GM12892 (cell line): Measurements from ENCODE around the gene TIAM1.

Experiments used
- DNase-seq: peaks from one replicate; pipeline ENCODE4 v3.0.0; 2011; ENCODE audit not compliant: insufficient read length
- FAIRE-seq: peaks from 2 replicates; lab custom pipeline; 2011; peaks lifted over from hg19 to GRCh38; lab: Jason Lieb, UNC
- POLR2A ChIP-seq: IDR thresholded peaks from 2 replicates; pipeline ENCODE4 v1.6.1; 2011; ENCODE audit warnings: low read depth, low read length, control low read depth
- POLR2AphosphoS5 ChIP-seq: IDR thresholded peaks from 2 replicates; pipeline ENCODE4 v1.6.1; 2011; ENCODE audit warnings: low read depth, low read length, control low read depth
- TAF1 ChIP-seq: IDR thresholded peaks from 2 replicates; pipeline ENCODE4 v1.6.1; 2011; ENCODE audit warnings: low read depth, mild to moderate bottlenecking, control low read depth, low read length, borderline replicate concordance

Gene TIAM1

DNA sequence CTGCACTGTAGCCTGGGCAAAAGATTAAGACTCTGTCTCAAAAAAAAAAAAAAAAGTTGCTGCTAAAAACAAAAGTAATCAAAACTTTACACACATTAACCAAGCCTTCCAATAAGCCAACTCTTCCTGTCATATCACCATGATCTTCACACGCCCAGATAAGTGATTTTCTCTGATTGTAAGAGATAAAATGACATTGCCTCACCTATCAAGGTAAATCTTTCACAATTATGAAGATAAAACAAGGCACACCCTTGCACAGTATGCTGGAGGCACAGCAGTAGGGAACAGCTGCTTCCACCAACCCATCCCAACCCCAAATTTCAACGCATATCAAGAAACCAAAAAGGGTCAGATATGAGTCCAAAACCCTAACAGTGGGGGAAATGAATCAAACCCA is 8.8 kb upstream of the TIAM1 start:
- FAIRE-seq, result no peak
- TF ChIP-seq TAF1 (no peak), POLR2AphosphoS5 (no peak), POLR2A (no peak)
- no peak for DNase-seq

- DNase-seq (no peak), FAIRE-seq (no peak)
- TF ChIP-seq TAF1, result no peak
- TF ChIP-seq POLR2AphosphoS5, result no peak
- no peak for TF ChIP-seq POLR2A
These were observed 7.9 kb upstream of the TIAM1 start for GRCh38 chr21:31351960-31352359.

GRCh38 chr21:31351438-31351837 is 7.4 kb upstream of the TIAM1 start:
- TF ChIP-seq TAF1, result no peak
- no peak for TF ChIP-seq POLR2A
- no peak for TF ChIP-seq POLR2AphosphoS5
- DNase-seq, result no peak
- no peak for FAIRE-seq

GRCh38 chr21:31349208-31349607 is 5.1 kb upstream of the TIAM1 start:
- no peak for TF ChIP-seq POLR2A
- FAIRE-seq (no peak), DNase-seq (no peak)

- DNase-seq, result no peak
These were observed 4.1 kb upstream of the TIAM1 start for GRCh38 chr21:31348188-31348587.

DNA sequence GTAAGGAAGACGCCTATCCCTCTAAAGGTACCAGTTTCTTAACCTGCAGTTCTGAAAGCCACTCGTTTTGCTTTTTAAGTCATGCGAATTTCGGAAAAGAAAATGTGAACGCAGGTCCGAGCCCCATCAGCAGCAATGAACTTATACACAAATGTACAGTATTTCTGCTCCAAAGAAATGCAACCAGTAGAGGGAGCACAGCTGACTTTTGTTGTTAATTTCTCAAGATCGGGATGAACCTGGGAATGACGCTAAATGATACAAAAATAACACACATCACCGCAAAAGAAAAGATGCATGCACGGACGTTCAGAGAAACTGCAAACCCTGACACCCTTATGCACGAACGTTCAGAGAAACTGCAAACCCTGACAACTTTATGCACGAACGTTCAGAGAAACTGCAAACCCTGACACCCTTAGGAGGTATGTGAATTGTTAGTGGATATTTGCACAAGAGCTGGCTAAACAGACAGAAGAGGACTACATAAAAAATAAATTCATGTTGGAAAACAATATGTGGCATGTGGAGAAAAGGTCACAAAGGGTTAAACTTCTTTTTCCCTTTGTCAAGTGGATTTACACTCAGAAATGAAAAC is 3.5 kb upstream of the TIAM1 start:
- FAIRE-seq, result no peak
- DNase-seq, result no peak

More at GRCh38 chr21:31348188-31348587, 4.1 kb upstream of the TIAM1 start:
- no peak for TF ChIP-seq POLR2AphosphoS5
- no peak for TF ChIP-seq TAF1
- TF ChIP-seq POLR2A, result no peak
- no peak for FAIRE-seq

GRCh38 chr21:31346256-31346821 is 2.3 kb upstream of the TIAM1 start:
- DNase-seq, result no peak
- FAIRE-seq, result no peak
- TF ChIP-seq TAF1, result no peak
- no peak for TF ChIP-seq POLR2AphosphoS5
- TF ChIP-seq POLR2A, result no peak

More for the DNA sequence above, 3.5 kb upstream of the TIAM1 start:
- no peak for TF ChIP-seq TAF1
- no peak for TF ChIP-seq POLR2A
- TF ChIP-seq POLR2AphosphoS5, result no peak

DNA sequence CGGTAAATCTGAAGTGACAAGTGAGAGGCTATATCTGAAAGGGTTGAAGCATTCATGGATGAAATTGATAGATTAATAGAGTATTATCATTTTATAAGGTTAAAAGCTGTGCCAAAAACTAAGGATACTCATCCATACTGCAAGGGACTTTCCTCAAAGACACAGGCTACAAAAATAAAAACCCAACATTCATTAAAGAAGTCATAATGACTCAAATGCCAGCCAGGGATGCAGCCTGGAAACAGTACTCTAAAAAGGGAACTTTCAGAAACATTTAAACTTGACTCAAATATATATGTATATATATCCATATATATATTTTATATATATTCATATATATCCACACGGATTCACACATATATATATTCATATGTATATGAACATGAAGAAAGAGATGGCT is 1.1 kb upstream of the TIAM1 start:
- TF ChIP-seq POLR2A, result no peak
- no peak for TF ChIP-seq POLR2AphosphoS5
- TF ChIP-seq TAF1, result no peak
- no peak for DNase-seq
- FAIRE-seq, result no peak

GRCh38 chr21:31343030-31343510 is 991 bp downstream of the TIAM1 start:
- FAIRE-seq (no peak), DNase-seq (no peak)
- no peak for TF ChIP-seq POLR2A
- no peak for TF ChIP-seq TAF1
- TF ChIP-seq POLR2AphosphoS5, result no peak

- FAIRE-seq (no peak), DNase-seq (no peak)
- TF ChIP-seq POLR2A (no peak), TAF1 (no peak), POLR2AphosphoS5 (no peak)
These were observed 1.7 kb downstream of the TIAM1 start for GRCh38 chr21:31342348-31342747.

- TF ChIP-seq POLR2A, result no peak
- TF ChIP-seq TAF1, result no peak
- TF ChIP-seq POLR2AphosphoS5, result no peak
- no peak for DNase-seq
- FAIRE-seq, result no peak
These were observed 3.0 kb downstream of the TIAM1 start for GRCh38 chr21:31340942-31341487.

DNA sequence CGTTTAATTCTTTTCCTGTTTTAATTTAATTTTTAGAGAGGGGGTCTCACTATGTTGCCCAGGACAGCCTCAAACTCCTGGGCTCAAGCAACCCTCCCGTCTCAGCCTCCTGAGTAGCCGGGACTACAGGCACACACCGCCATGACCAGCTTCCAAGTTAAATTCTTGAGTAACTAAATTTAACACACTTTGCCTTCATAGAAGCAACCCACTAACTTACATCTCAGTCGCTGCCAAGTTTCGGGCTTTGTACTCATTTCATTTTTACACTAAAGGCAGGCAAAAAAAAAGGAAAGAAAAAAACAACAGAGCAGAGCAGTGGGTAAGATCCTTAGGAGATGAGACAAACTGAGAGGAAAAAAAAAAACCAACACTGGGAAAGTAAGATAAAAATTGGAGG is 3.5 kb downstream of the TIAM1 start:
- FAIRE-seq (no peak), DNase-seq (no peak)
- TF ChIP-seq POLR2AphosphoS5, result no peak
- TF ChIP-seq POLR2A, result no peak
